Measurements from ENCODE around the gene ADRA2B.

DNA sequence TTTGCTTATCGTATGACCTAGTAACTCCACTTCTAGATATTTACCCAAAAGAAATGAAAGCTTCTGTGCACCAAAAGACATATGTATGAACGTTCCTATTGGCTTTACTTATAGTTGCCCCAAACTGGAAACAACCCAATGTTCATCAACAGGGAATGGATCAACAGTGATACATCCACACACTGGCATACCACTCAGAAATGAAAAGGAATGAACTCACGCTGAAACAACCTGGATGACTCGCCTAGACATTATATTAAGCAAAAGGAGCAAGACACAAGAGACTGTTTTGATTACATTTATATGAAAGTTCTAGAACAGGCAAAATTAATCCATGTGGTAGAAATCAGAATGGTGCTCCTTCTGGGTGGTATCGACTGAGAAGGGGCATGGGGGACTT is 18.9 kb downstream of the ADRA2B start:
- TF ChIP-seq, protein P1, sequence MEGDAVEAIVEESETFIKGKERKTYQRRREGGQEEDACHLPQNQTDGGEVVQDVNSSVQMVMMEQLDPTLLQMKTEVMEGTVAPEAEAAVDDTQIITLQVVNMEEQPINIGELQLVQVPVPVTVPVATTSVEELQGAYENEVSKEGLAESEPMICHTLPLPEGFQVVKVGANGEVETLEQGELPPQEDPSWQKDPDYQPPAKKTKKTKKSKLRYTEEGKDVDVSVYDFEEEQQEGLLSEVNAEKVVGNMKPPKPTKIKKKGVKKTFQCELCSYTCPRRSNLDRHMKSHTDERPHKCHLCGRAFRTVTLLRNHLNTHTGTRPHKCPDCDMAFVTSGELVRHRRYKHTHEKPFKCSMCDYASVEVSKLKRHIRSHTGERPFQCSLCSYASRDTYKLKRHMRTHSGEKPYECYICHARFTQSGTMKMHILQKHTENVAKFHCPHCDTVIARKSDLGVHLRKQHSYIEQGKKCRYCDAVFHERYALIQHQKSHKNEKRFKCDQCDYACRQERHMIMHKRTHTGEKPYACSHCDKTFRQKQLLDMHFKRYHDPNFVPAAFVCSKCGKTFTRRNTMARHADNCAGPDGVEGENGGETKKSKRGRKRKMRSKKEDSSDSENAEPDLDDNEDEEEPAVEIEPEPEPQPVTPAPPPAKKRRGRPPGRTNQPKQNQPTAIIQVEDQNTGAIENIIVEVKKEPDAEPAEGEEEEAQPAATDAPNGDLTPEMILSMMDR (conservative IDR thresholded peaks at IDR 0.05; ENCODE audit: low read length): no peak
- TF ChIP-seq EZH2phosphoT487 (IDR thresholded peaks at IDR 0.05; ENCODE audit: borderline replicate concordance): no peak
